Right lobe of liver (tissue), 6 donors: ENCODE results near the gene MYZAP. TPM values are rescaled to one million over a fixed set of nuclear protein-coding genes. Genes with fewer than 3 reads are reported as not detected.

Experiments used
- ATAC-seq, 4 donors: fragments of 200-7000 bp; cut with Tn5 transposase; one replicate each; pipeline ENCODE4 v1.9.1; 2020; ENCODE audit warnings: mild to moderate bottlenecking in 4 of 4, moderate library complexity in 4 of 4
- DNase-seq, 3 donors: peaks; one replicate each; pipeline ENCODE4 v3.0.0-alpha.2; 2020
- H3K27ac ChIP-seq, 3 donors: fragments of 200-600 bp; one replicate each; pipeline ENCODE4 v1.8.0; 2022
- H3K27me3 ChIP-seq, 2 donors: fragments of 200-600 bp; one replicate each; pipeline ENCODE4 v1.8.0; 2022
- H3K36me3 ChIP-seq, 4 donors: fragments of 200-600 bp; sonication (generic) in 1 of 4; one replicate each; pipeline versions ENCODE4 v1.5.1 to v1.8.0; 2017 to 2022; ENCODE audit warnings: control low read depth in 1 of 4
- H3K4me1 ChIP-seq, 4 donors: fragments of 200-600 bp; sonication (generic) in 1 of 4; one replicate each; pipeline versions ENCODE4 v1.5.1 to v1.8.0; 2017 to 2022; ENCODE audit warnings: control low read depth in 1 of 4
- H3K4me3 ChIP-seq, 3 donors: fragments of 200-600 bp; one replicate each; pipeline ENCODE4 v1.8.0; 2022
- H3K9me3 ChIP-seq, 4 donors: fragments of 200-600 bp; sonication (generic) in 1 of 4; one replicate each; pipeline versions ENCODE4 v1.5.1 to v1.8.0; 2017 to 2022; ENCODE audit warnings: control low read depth in 1 of 4
- POLR2A ChIP-seq: fragments of 450-650 bp; IDR thresholded peaks from one replicate; pipeline ENCODE4 v1.6.1; 2017; ENCODE audit warnings: antibody characterized with exemption, mild to moderate bottlenecking
- WGBS: methylation state at CpG from one replicate; pipeline ENCODE4 v1.1.6; 2018; ENCODE audit warnings: low coverage, low lambda C conversion rate; ENCODE audit not compliant: insufficient coverage; ENCODE audit errors: missing lambda C conversion rate; 5-methylcytosine and 5-hydroxymethylcytosine counted together
- intact Hi-C, 2 donors: fragments of 100-400 bp; cut with DNase I; formaldehyde crosslinking; loops; one replicate each; pipeline versions ENCODE4 v1.11.2 to v1.14.1; 2022
- total RNA-seq, 6 experiments: library from RNA; depleted of rRNA in 2 of 6; stranded (reverse); fragments of >200 nt in 2 of 6; fragmentation: NEBNext Ultra II Directional in 3 of 6; extraction: Animal tissue kit (Norgen Biotek cat#: 25700) in 3 of 6; gene quantifications; one replicate each; pipeline versions ENCODE4 v1.1.0 to v1.2.4, GENCODE V29; 2016 to 2023
- TF ChIP-seq, protein P1 (sequence below), 4 donors: fragments of 200-600 bp in 3 of 4; fragments of 450-650 bp in 1 of 4; IDR thresholded peaks; one replicate each; pipeline versions ENCODE4 v1.5.1 to v1.8.0; 2016 to 2022; ENCODE audit warnings: antibody characterized with exemption in 4 of 4, mild to moderate bottlenecking in 2 of 4
- donor health status: DM: no; HTN: yes; CAD: no.
- donor health status: DM: no; HTN: no; CAD: no.
- donor health status: DM: no; HTN: no; CAD: no.
- donor health status: DM: no; HTN: yes; CAD: no.
- donor health status: DM: no; HTN: yes; CAD: no.

Gene MYZAP
- total RNA-seq, 6 experiments from 2014 or later, result 0.24 to 0.65 (median 0.61) TPM; not detected in 2

DNA sequence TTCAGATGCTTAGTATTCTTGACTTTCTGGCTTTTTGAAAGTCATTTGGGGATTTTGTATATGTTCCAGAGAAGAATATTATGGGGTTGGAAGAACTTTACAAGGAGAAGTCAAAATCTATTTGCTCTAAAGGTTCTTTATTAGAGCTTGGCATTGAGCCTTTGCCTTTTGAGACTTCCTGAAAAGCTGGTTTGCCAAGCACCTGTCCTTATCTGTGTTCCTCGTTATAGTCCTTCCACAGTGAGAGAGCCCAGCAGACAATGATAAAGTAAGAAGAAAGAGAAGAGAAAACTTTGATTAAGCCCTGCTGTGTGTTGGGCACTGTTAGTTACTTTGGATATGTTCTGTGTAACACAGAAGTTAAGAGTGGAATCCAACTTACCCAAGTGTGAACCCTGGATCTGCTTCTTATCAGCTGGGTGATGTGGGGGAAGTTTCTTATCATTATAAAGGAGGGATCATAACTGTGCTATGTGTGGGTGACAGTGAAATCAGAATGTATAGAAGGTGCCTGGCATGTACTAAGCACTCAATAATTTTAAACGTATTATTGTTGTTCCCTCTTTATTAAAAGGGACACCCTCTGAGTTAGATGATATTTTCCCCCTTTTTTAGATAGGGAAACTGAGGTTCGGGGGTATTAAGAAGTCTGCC is 70.5 kb downstream of the MYZAP start:
- H3K27ac ChIP-seq, result no peak overlapping the region
- ATAC-seq, result no peak
- no peak overlapping the region for H3K4me3 ChIP-seq
- WGBS, result 55% methylated on average over 3 of the region's 3 CpGs
- DNase-seq, result no peak
- H3K36me3 ChIP-seq, result no peaks in the 10 kb centered on the region
- intact Hi-C loops, result no loop called here
- peaks cover 0 to 8% (median 0%) of the 10 kb centered on the region in 4 donors for H3K4me1 ChIP-seq
- TF ChIP-seq POLR2A, result no peak
- TF ChIP-seq, protein P1, sequence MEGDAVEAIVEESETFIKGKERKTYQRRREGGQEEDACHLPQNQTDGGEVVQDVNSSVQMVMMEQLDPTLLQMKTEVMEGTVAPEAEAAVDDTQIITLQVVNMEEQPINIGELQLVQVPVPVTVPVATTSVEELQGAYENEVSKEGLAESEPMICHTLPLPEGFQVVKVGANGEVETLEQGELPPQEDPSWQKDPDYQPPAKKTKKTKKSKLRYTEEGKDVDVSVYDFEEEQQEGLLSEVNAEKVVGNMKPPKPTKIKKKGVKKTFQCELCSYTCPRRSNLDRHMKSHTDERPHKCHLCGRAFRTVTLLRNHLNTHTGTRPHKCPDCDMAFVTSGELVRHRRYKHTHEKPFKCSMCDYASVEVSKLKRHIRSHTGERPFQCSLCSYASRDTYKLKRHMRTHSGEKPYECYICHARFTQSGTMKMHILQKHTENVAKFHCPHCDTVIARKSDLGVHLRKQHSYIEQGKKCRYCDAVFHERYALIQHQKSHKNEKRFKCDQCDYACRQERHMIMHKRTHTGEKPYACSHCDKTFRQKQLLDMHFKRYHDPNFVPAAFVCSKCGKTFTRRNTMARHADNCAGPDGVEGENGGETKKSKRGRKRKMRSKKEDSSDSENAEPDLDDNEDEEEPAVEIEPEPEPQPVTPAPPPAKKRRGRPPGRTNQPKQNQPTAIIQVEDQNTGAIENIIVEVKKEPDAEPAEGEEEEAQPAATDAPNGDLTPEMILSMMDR (IDR thresholded peaks at IDR 0.05), result no peak
- H3K9me3 ChIP-seq, result no peaks in the 10 kb centered on the region
- H3K27me3 ChIP-seq, result no peaks in the 10 kb centered on the region

DNA sequence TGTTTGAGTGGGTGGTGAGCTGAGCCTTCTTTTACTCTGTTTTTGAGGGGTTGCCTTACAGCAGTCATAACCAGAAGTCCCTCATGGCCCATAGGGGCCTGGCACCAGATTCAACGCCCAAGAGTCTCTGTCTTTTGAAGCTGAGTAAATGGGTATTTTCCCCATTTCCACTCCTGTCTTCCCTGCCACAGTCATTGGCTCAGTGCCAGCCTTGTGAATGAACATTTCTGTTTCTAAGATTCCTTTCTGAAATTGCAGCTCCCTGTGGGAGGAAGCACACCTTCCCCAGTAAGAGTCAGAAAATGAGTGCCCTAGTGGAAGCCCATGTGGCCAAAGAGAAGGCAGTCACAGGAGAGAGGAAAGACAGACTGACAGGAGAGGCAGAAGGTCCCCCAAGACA is 71.1 kb downstream of the MYZAP start:
- Histone ChIP-seq H3K36me3 (no peaks in the 10 kb centered on the region), H3K27ac (no peak overlapping the region), H3K4me3 (no peak overlapping the region), H3K9me3 (no peaks in the 10 kb centered on the region), H3K4me1 (peaks cover 0 to 11% (median 0%) of the 10 kb centered on the region in 4 donors), H3K27me3 (no peaks in the 10 kb centered on the region)
- intact Hi-C loops, result no loop called here
- ATAC-seq, result no peak
- no peak for DNase-seq
- WGBS, result no CpG with 5 or more reads among the region's 1 CpG
- TF ChIP-seq, protein P1 (IDR thresholded peaks at IDR 0.05), result no peak
- no peak for TF ChIP-seq POLR2A

DNA sequence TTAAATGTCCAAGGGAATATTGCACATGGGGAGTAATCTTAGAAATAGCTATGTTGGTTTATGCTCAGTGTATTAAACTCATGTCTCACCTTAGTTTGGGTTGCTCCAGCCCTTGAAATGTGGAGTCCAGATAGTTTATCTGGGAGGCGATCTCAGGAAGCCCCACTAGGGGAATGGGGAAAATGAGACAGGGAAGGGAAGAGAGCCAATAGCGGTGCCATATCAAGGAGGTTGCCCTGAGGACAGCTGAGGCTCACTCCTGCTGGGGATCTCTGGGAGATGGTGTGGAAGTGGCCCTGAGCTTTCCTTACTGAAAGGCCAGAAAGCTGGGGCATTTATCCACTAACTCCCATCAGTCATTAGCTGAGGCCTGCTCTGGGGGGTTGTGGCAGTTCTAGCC is 71.6 kb downstream of the MYZAP start:
- Histone ChIP-seq H3K4me3 (no peak overlapping the region), H3K27me3 (no peaks in the 10 kb centered on the region), H3K27ac (no peak overlapping the region), H3K36me3 (no peaks in the 10 kb centered on the region), H3K4me1 (peaks cover 0 to 14% (median 0%) of the 10 kb centered on the region in 4 donors), H3K9me3 (no peaks in the 10 kb centered on the region)
- no peak for ATAC-seq
- WGBS, result 86% methylated on average over 1 of the region's 2 CpGs
- intact Hi-C loops, result no loop called here
- TF ChIP-seq, protein P1 (IDR thresholded peaks at IDR 0.05), result no peak
- no peak for TF ChIP-seq POLR2A
- DNase-seq, result no peak

DNA sequence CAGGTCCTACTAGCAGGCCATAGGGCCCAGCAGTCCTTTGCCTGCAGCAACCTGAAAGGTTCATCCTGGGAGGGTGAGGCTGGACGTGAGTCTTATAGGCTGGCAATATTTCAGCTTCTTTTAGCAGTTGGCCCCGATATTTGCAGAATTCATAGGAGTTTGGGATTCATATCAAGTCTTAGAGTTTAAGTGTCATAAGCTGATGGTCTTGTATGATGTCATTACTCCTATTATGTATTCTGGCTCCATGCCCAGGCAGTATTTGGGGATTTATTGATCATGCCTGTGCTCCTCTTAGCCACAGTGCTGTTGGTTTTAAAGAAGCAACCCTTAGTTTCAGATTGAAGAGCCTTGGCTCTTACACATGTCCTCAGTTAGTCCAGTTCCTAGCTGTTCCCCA is 73.5 kb downstream of the MYZAP start:
- DNase-seq (no peak), ATAC-seq (peak; percentile 17 to 49 (median 38))
- no peak overlapping the region for H3K27ac ChIP-seq
- WGBS, result 61% methylated on average over 2 of the region's 2 CpGs
- H3K4me1 ChIP-seq, result peaks cover 0 to 14% (median 0%) of the 10 kb centered on the region in 4 donors
- no peaks in the 10 kb centered on the region for H3K27me3 ChIP-seq
- no peaks in the 10 kb centered on the region for H3K36me3 ChIP-seq
- H3K4me3 ChIP-seq, result no peak overlapping the region
- no peak for TF ChIP-seq POLR2A
- TF ChIP-seq, protein P1 (IDR thresholded peaks at IDR 0.05), result no peak
- intact Hi-C loops, result no loop called here
- no peaks in the 10 kb centered on the region for H3K9me3 ChIP-seq
